Stimulated activated naive CD8-positive, alpha-beta T cell treated with anti-CD3 and anti-CD28 coated beads, Interleukin-15, amount 100 ng/mL, for 72 hours (primary cell): Measurements from ENCODE around the gene CRHBP.

Experiments used
- ATAC-seq: fragments of 150-1000 bp; cut with Tn5 transposase; 2 replicates; pipeline ENCODE4 v1.10.0; 2021; ENCODE audit warnings: mild to moderate bottlenecking, moderate library complexity
- DNase-seq, 2 donors: peaks; one replicate each; pipeline ENCODE4 v3.0.0; 2021 to 2022
- H3K27ac Mint-ChIP-seq, 2 donors: one replicate each; pipeline ENCODE4 v1.8.0; 2022; ENCODE audit warnings: mild to moderate bottlenecking in 2 of 2, mixed read lengths in 2 of 2, moderate library complexity in 2 of 2
- H3K27me3 Mint-ChIP-seq: one replicate; pipeline ENCODE4 v1.8.0; 2022; ENCODE audit warnings: mixed read lengths
- H3K4me1 Mint-ChIP-seq: one replicate; pipeline ENCODE4 v1.8.0; 2022; ENCODE audit warnings: mild to moderate bottlenecking, mixed read lengths
- H3K4me3 Mint-ChIP-seq, 2 donors: one replicate each; pipeline ENCODE4 v1.8.0; 2022; ENCODE audit warnings: mild to moderate bottlenecking in 2 of 2, mixed read lengths in 2 of 2, moderate library complexity in 1 of 2
- H3K9me3 Mint-ChIP-seq, 2 donors: one replicate each; pipeline ENCODE4 v1.8.0; 2022; ENCODE audit warnings: mixed read lengths in 2 of 2

Gene CRHBP

DNA sequence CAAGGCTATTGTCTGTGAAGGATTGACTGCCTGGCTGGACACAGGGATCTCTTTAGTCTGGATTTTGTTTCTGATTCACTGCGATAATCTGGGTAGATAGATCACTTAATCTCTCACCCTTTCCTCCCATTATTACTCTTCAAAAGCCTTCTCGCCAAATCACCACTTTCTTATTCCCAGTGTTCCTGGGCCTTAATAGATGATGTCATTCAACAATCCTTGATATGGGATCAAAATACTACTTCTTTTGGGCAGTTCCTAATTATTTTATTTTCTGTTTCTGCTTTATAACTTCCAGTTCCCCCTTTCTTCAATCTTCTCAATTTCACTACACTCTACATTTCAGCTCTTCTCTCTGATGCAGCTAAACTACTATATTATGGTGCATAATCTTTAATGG lies 6.8 kb upstream of the CRHBP start:
- H3K4me3 Mint-ChIP-seq: no peak overlapping the region
- ATAC-seq (no peak), DNase-seq (no peak)
- no peak overlapping the region for H3K27ac Mint-ChIP-seq
- H3K27me3 Mint-ChIP-seq: peaks cover 40% of the 10 kb centered on the region
- peaks cover 4% of the 10 kb centered on the region in 2 donors for H3K9me3 Mint-ChIP-seq
- no peaks in the 10 kb centered on the region for H3K4me1 Mint-ChIP-seq

DNA sequence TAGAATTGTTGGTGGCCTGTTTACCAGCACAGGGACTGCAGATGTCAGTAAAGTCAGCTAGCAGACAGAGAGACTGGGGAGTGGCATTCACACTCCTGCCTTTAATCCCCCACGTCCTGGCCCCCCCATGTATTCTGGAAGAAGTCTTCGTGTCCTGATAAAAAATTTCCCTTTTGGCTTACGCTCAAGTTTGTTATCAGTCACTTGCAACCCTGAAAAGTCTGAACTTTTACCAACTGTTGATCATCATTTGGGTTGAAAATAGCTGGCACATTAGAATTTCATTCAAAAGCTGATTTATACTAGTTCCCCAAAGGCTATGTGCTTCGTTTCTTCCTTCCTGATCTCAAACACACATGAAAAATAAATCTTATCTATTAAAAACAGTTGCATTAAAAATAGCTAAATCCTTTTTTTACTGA lies 5.8 kb upstream of the CRHBP start:
- Mint-ChIP-seq H3K4me1 (no peaks in the 10 kb centered on the region), H3K9me3 (no peaks in the 10 kb centered on the region), H3K27ac (no peak overlapping the region), H3K27me3 (peaks cover 47% of the 10 kb centered on the region), H3K4me3 (no peak overlapping the region)
- no peak for ATAC-seq
- DNase-seq: no peak

DNA sequence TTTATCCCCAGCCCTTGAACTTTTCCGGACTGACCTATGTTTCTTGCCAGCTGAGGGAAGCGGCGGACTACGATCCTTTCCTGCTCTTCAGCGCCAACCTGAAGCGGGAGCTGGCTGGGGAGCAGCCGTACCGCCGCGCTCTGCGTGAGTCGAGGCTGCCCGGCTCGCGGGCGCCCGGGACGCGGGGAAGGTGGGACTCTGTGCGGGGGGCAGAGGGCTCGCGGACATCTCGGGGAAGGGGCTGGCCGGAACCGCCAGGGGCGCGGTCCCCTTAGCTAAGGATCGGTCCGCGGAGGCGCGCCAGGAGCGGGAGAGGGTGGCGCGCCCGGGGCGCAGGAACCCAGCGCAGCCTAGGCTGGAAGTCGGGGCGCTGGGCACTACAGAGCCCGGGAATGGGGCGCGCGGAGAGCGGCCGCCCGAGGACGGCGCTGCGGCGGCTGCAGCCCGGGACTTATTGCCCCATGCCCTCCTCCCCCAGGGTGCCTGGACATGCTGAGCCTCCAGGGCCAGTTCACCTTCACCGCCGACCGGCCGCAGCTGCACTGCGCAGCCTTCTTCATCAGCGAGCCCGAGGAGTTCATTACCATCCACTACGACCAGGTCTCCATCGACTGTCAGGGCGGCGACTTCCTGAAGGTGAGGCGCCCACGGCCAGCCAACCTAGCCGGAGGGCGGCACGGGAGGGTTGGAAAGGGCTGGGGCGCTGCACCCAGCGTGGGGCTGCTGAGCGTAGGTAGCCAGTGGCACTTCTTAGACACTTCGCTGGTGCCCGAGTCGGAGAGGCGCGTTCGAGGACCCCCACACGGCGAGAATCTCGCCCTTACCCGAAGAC lies 922 bp downstream of the CRHBP start:
- DNase-seq (no peak), ATAC-seq (peak; percentile 48)
- no peaks in the 10 kb centered on the region for H3K9me3 Mint-ChIP-seq
- H3K27ac Mint-ChIP-seq: no peak overlapping the region
- H3K4me1 Mint-ChIP-seq: peaks cover 18% of the 10 kb centered on the region
- peaks cover 65% of the 10 kb centered on the region for H3K27me3 Mint-ChIP-seq
- H3K4me3 Mint-ChIP-seq: peak overlapping the region; percentile 25 to 70

- Mint-ChIP-seq H3K4me3 (peak overlapping the region; percentile 25 to 70), H3K27me3 (peaks cover 71% of the 10 kb centered on the region), H3K9me3 (no peaks in the 10 kb centered on the region), H3K4me1 (peaks cover 23% of the 10 kb centered on the region), H3K27ac (no peak overlapping the region)
- ATAC-seq (peak; percentile 11), DNase-seq (no peak)
These were observed 1.5 kb downstream of the CRHBP start for GRCh38 chr5:76954383-76954763.

GRCh38 chr5:76956033-76956432 lies 3.2 kb downstream of the CRHBP start:
- Mint-ChIP-seq H3K4me1 (peaks cover 34% of the 10 kb centered on the region), H3K9me3 (no peaks in the 10 kb centered on the region), H3K27me3 (peaks cover 73% of the 10 kb centered on the region), H3K27ac (no peak overlapping the region), H3K4me3 (no peak overlapping the region)
- no peak for DNase-seq
- no peak for ATAC-seq

- no peak overlapping the region for H3K27ac Mint-ChIP-seq
- no peak for DNase-seq
- H3K9me3 Mint-ChIP-seq: no peaks in the 10 kb centered on the region
- H3K4me1 Mint-ChIP-seq: peaks cover 22% of the 10 kb centered on the region
- no peak overlapping the region for H3K4me3 Mint-ChIP-seq
- H3K27me3 Mint-ChIP-seq: peaks cover 57% of the 10 kb centered on the region
- no peak for ATAC-seq
These were observed 6.3 kb downstream of the CRHBP start for GRCh38 chr5:76958991-76959767.

DNA sequence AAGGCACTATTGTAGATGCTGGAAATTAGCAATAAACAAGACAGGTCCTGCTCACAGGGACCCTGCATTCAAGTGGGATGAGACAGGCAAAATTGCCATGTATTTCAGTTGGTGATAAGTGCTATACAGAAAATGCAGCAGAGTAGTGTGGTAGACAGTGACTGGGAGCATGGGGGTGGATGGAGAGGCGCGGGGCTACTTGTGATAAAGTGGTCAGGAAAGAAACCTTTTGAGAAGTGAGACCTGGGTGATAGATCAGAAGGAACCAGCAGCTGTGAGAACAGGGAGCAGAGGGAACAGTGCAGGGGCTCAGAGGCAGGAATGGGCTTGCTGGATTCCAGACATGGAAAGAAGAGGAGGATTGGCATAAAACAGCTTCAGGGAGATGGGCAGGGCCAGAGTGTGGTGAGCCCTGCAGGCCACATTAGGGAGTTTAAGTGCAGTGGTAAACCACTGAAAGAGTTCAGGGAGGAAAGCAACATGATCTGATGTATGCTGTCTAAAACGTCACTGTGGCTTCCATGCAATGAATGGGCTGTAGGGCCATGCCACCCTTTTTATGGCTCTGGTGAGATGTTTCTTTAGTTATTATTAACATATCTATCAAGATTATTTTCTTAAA lies 7.3 kb downstream of the CRHBP start:
- Mint-ChIP-seq H3K4me3 (no peak overlapping the region), H3K4me1 (peaks cover 16% of the 10 kb centered on the region), H3K27me3 (peaks cover 47% of the 10 kb centered on the region), H3K9me3 (no peaks in the 10 kb centered on the region), H3K27ac (peak overlapping the region; percentile 6 to 62)
- ATAC-seq (peak; percentile 92), DNase-seq (peak in 1 of 2 donors; percentile 26)

DNA sequence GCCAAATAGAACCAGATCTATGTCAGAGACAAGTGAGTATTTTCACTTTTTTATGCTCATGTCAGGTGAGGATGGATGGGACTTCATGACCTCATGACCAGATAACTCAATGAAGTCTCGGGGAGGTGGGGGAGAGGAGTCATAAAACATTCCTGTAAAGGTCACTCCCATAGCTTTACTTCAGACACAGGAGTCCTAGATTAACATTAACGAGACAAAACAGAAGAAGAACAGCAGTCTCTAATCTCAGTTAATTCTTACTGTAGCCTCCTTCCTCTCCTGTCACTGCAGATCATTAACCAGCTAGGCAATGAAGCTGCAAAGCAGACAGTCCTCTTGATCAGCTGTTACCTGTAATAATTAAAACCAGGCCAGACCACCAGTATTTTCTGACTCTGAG lies 11.2 kb downstream of the CRHBP start:
- ATAC-seq: no peak
- no peaks in the 10 kb centered on the region for H3K9me3 Mint-ChIP-seq
- H3K27me3 Mint-ChIP-seq: peaks cover 26% of the 10 kb centered on the region
- no peak for DNase-seq
- no peak overlapping the region for H3K4me3 Mint-ChIP-seq
- no peak overlapping the region for H3K27ac Mint-ChIP-seq
- H3K4me1 Mint-ChIP-seq: peaks cover 14% of the 10 kb centered on the region

GRCh38 chr5:76971511-76971910 lies 18.7 kb downstream of the CRHBP start:
- Mint-ChIP-seq H3K27ac (no peak overlapping the region), H3K4me3 (no peak overlapping the region), H3K9me3 (no peaks in the 10 kb centered on the region), H3K4me1 (no peaks in the 10 kb centered on the region), H3K27me3 (peaks cover 20% of the 10 kb centered on the region)
- ATAC-seq (no peak), DNase-seq (no peak)

DNA sequence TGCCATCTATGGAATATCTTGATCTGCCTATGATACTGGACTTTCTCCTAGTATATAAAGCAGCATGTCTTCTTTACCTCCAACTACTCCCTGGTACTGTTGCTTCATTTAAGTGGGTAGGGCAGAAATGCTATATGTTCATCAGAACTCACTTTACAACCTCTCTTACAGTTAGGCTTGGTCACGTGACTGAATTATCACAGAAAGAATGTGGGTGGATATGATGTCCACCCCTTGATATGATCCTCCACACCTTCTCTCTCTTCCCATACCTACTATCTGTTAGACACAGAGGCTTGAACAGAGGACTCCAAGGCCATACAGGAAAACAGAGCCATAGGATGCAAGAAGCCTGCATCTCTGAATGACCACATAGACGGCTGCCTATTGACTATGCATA lies 19.8 kb downstream of the CRHBP start:
- no peaks in the 10 kb centered on the region for H3K9me3 Mint-ChIP-seq
- DNase-seq: no peak
- H3K27ac Mint-ChIP-seq: no peak overlapping the region
- H3K4me3 Mint-ChIP-seq: no peak overlapping the region
- ATAC-seq: no peak
- no peaks in the 10 kb centered on the region for H3K4me1 Mint-ChIP-seq
- H3K27me3 Mint-ChIP-seq: peaks cover 20% of the 10 kb centered on the region

GRCh38 chr5:76974785-76975184 lies 21.9 kb downstream of the CRHBP start:
- Mint-ChIP-seq H3K9me3 (no peaks in the 10 kb centered on the region), H3K4me3 (no peak overlapping the region), H3K27me3 (peaks cover 20% of the 10 kb centered on the region), H3K4me1 (no peaks in the 10 kb centered on the region), H3K27ac (no peak overlapping the region)
- no peak for DNase-seq
- no peak for ATAC-seq

DNA sequence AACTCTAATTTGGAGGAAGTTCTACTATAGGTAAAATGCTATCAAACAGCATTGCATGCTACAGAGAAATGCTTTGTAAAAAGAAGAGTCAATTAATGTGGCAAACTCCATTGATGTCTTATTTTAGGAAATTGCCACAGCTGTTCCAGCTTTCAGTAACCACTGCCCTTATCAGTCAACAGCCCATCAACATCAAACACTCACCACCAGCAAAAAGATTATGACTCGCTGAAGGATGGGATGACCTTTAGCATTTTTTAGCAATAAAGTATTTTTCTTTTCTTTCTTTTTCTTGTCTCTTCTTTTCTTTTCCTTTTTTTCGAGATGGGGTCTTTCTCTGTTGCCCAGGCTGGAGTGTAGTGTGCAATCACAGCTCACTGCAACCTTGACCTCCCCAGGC lies 26.0 kb downstream of the CRHBP start:
- no peak for ATAC-seq
- H3K27ac Mint-ChIP-seq: no peak overlapping the region
- no peaks in the 10 kb centered on the region for H3K4me1 Mint-ChIP-seq

GRCh38 chr5:76980518-76981144 lies 27.8 kb downstream of the CRHBP start:
- H3K4me1 Mint-ChIP-seq: no peaks in the 10 kb centered on the region
- ATAC-seq (no peak), DNase-seq (no peak)
- H3K4me3 Mint-ChIP-seq: no peak overlapping the region
- no peaks in the 10 kb centered on the region for H3K27me3 Mint-ChIP-seq
- H3K27ac Mint-ChIP-seq: no peak overlapping the region
- H3K9me3 Mint-ChIP-seq: no peaks in the 10 kb centered on the region

More for the DNA sequence above, 26.0 kb downstream of the CRHBP start:
- Mint-ChIP-seq H3K9me3 (no peaks in the 10 kb centered on the region), H3K27me3 (no peaks in the 10 kb centered on the region), H3K4me3 (no peak overlapping the region)
- no peak for DNase-seq

GRCh38 chr5:76982450-76982849 lies 29.6 kb downstream of the CRHBP start:
- no peak for ATAC-seq
- no peak overlapping the region for H3K4me3 Mint-ChIP-seq
- no peaks in the 10 kb centered on the region for H3K4me1 Mint-ChIP-seq
- no peak overlapping the region for H3K27ac Mint-ChIP-seq
- no peaks in the 10 kb centered on the region for H3K27me3 Mint-ChIP-seq
- DNase-seq: no peak
- H3K9me3 Mint-ChIP-seq: no peaks in the 10 kb centered on the region

DNA sequence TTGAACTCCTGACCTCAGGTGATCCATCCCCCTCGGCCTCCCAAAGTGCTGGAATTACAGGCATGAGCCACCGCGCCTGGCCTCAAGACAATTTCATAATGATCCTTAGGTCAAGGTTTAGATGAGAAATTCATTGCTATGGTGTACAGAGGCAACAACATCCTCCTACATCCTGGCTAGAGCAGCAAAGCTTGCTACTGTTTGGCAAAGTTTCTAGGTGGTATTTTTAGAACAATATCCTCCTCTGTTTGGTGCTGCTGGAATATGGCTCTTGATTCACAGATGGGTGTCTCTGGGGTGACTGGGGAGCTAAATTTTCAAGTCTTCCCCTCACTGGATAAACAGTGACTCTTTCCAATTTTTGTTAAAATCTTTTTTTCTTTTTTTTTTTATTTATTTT lies 30.6 kb downstream of the CRHBP start:
- no peak overlapping the region for H3K4me3 Mint-ChIP-seq
- no peak for ATAC-seq
- no peaks in the 10 kb centered on the region for H3K9me3 Mint-ChIP-seq
- DNase-seq: no peak
- no peaks in the 10 kb centered on the region for H3K27me3 Mint-ChIP-seq
- H3K27ac Mint-ChIP-seq: no peak overlapping the region
- no peaks in the 10 kb centered on the region for H3K4me1 Mint-ChIP-seq
